Measurements from ENCODE around the gene DGKG. TPM values are rescaled to one million over a fixed set of nuclear protein-coding genes. Genes with fewer than 3 reads are reported as not detected.

Gene DGKG
- polyA plus RNA-seq, 3 donors: 4.2 to 9.2 (median 4.3) TPM

- no peaks in the 10 kb centered on the region for H3K9me3 Mint-ChIP-seq
- H3K27ac ChIP-seq (ENCODE audit: low read depth in 1 of 2, low read length in 2 of 2): peak overlapping the region in 1 of 2 donors; percentile 6
- intact Hi-C loops (cut with micrococcal nuclease): no loop called here
- H4K20me1 ChIP-seq (ENCODE audit: insufficient read depth, low read length): no peaks in the 10 kb centered on the region
- peak overlapping the region in 3 of 7 donors; percentile 3 to 78 (median 13) for H3K27ac Mint-ChIP-seq
- no peak overlapping the region for H3K9ac ChIP-seq (ENCODE audit: insufficient read depth, low read length, poor library complexity, severe bottlenecking)
- peaks cover 14 to 53% of the 10 kb centered on the region in 2 donors for H3K36me3 Mint-ChIP-seq
- H3K4me3 ChIP-seq (replicated peaks in 1 of 3; ENCODE audit: low read depth in 2 of 3, low read length in 3 of 3): no peak overlapping the region
- no peak overlapping the region for H2AFZ ChIP-seq (ENCODE audit: insufficient read depth, low read depth, low read length, poor library complexity, severe bottlenecking)
- H3K4me1 Mint-ChIP-seq: no peaks in the 10 kb centered on the region
- no peak for DNase-seq
- H3K36me3 ChIP-seq (replicated peaks in 1 of 2; ENCODE audit: control insufficient read depth in 1 of 2, insufficient read depth in 2 of 2, low read length in 2 of 2): peaks cover 77 to 97% of the 10 kb centered on the region in 2 donors
- peaks cover 0 to 2% (median 1%) of the 10 kb centered on the region in 3 donors for H3K27me3 Mint-ChIP-seq (ENCODE audit: low read depth in 3 of 3)
- TF ChIP-seq CTCF (IDR thresholded peaks at IDR 0.05): no peak
- no peaks in the 10 kb centered on the region for H3K27me3 ChIP-seq (ENCODE audit: control insufficient read depth in 2 of 2, insufficient read depth in 2 of 2, low read length in 2 of 2)
- no peaks in the 10 kb centered on the region for H3K4me1 ChIP-seq (ENCODE audit: control insufficient read depth in 1 of 2, insufficient read depth in 2 of 2, low read length in 2 of 2)
- no peak overlapping the region for H3K4me2 ChIP-seq (replicated peaks; ENCODE audit: extremely low read depth, low read length, poor library complexity, severe bottlenecking)
- WGBS (ENCODE audit: insufficient coverage): 87% methylated on average over 3 of the region's 4 CpGs
- no peak overlapping the region for H3K4me3 Mint-ChIP-seq
- no peaks in the 10 kb centered on the region for H3K9me3 ChIP-seq (replicated peaks in 1 of 2; ENCODE audit: control insufficient read depth in 1 of 2, insufficient read depth in 1 of 2, low read length in 2 of 2)
- H3K79me2 ChIP-seq (ENCODE audit: insufficient read depth, low read length): no peaks in the 10 kb centered on the region
Measured at GRCh38 chr3:186299327-186299726, 62.7 kb downstream of the DGKG start.

GRCh38 chr3:186298876-186299275 lies 63.2 kb downstream of the DGKG start:
- 93% methylated on average over 1 of the region's 2 CpGs for WGBS (ENCODE audit: insufficient coverage)
- no peaks in the 10 kb centered on the region for H3K4me1 ChIP-seq (ENCODE audit: control insufficient read depth in 1 of 2, insufficient read depth in 2 of 2, low read length in 2 of 2)
- H3K4me3 ChIP-seq (replicated peaks in 1 of 3; ENCODE audit: low read depth in 2 of 3, low read length in 3 of 3): no peak overlapping the region
- H3K36me3 Mint-ChIP-seq: peaks cover 19 to 58% of the 10 kb centered on the region in 2 donors
- no peaks in the 10 kb centered on the region for H4K20me1 ChIP-seq (ENCODE audit: insufficient read depth, low read length)
- H3K27me3 ChIP-seq (ENCODE audit: control insufficient read depth in 2 of 2, insufficient read depth in 2 of 2, low read length in 2 of 2): no peaks in the 10 kb centered on the region
- H3K4me2 ChIP-seq (replicated peaks; ENCODE audit: extremely low read depth, low read length, poor library complexity, severe bottlenecking): no peak overlapping the region
- H2AFZ ChIP-seq (ENCODE audit: insufficient read depth, low read depth, low read length, poor library complexity, severe bottlenecking): no peak overlapping the region
- TF ChIP-seq CTCF (IDR thresholded peaks at IDR 0.05): no peak
- H3K27ac ChIP-seq (ENCODE audit: low read depth in 1 of 2, low read length in 2 of 2): peak overlapping the region in 1 of 2 donors; percentile 6
- H3K27me3 Mint-ChIP-seq (ENCODE audit: low read depth in 3 of 3): peaks cover 0 to 2% (median 1%) of the 10 kb centered on the region in 3 donors
- intact Hi-C loops (cut with micrococcal nuclease): no loop called here
- H3K4me1 Mint-ChIP-seq: no peaks in the 10 kb centered on the region
- H3K9me3 Mint-ChIP-seq: no peaks in the 10 kb centered on the region
- no peak for DNase-seq
- H3K79me2 ChIP-seq (ENCODE audit: insufficient read depth, low read length): no peaks in the 10 kb centered on the region
- peaks cover 77 to 97% of the 10 kb centered on the region in 2 donors for H3K36me3 ChIP-seq (replicated peaks in 1 of 2; ENCODE audit: control insufficient read depth in 1 of 2, insufficient read depth in 2 of 2, low read length in 2 of 2)
- no peaks in the 10 kb centered on the region for H3K9me3 ChIP-seq (replicated peaks in 1 of 2; ENCODE audit: control insufficient read depth in 1 of 2, insufficient read depth in 1 of 2, low read length in 2 of 2)
- no peak overlapping the region for H3K4me3 Mint-ChIP-seq
- peak overlapping the region in 1 of 7 donors; percentile 3 for H3K27ac Mint-ChIP-seq
- no peak overlapping the region for H3K9ac ChIP-seq (ENCODE audit: insufficient read depth, low read length, poor library complexity, severe bottlenecking)
